GM18909 (cell line): Measurements from ENCODE around the gene DOCK9.
"Not testable (repeated sequence)": the region's sequence is repeated elsewhere in the genome, so short reads cannot be mapped to it uniquely, and the experiment has no call there.

Experiments used
- ATAC-seq: cut with Tn5 transposase; IDR thresholded peaks from one replicate; pipeline ENCODE4 v1.9.1; 2021; ENCODE audit warnings: mild to moderate bottlenecking; ENCODE audit not compliant: unreplicated experiment, poor library complexity

The DOCK9 gene

GRCh38 chr13:98755116-98755515 is 222.7 kb downstream of the DOCK9 start:
- ATAC-seq = no peak

DNA sequence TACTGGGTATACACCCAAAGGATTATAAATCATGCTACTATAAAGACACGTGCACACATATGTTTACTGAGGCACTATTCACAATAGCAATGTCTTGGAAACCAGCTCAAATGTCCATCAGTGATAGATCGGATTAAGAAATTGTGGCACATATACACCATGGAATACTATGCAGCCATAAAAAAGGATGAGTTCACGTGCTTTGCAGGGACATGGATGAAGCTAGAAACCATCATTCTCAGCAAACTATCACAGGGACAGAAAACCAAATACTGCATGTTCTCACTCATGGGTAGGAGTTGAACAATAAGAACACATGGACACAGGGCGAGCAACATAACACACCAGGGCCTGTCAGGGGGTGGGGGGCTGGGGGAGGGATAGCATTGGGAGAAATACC is 223.4 kb downstream of the DOCK9 start:
- not testable (repeated sequence) for ATAC-seq

- ATAC-seq = no peak
Observed at GRCh38 chr13:98752467-98753290, 225.2 kb downstream of the DOCK9 start, which contains the start of gene SLC15A1. SLC15A1 (minus strand) TSS chr13:98752672; CDS start chr13:98752598, 74 bp downstream.

GRCh38 chr13:98751861-98752466 is 225.9 kb downstream of the DOCK9 start:
- no peak for ATAC-seq

- ATAC-seq = no peak
Observed at GRCh38 chr13:98751367-98751782, 226.5 kb downstream of the DOCK9 start.

DNA sequence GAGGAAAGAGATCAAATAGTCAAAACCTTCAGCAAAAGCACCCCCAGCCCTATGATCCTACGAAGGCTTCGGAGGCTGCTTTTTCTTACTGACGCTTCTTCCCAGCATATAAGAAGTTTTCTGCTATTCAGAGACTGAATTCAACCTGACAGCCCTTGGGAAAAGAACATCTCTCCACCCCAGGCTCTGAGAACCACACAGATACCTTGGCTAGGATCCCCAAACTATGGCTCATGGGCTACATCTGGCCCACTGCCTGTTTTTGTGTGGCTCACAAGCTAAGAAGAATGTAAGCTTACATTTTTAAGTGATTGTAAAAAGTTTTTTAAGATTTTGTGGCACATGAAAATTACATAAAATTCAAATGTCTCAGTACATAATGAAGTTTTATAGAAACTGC is 228.4 kb downstream of the DOCK9 start:
- ATAC-seq = no peak

- ATAC-seq = no peak
Observed at GRCh38 chr13:98746968-98747367, 230.9 kb downstream of the DOCK9 start.
